NCI-H2196 (cell line): ENCODE measurements around the gene LRRC4C.

ENCODE experiments used
- DNase-seq: peaks from one replicate; lab custom pipeline; 2025; ENCODE audit not compliant: unreplicated experiment; lab: John Stamatoyannopoulos, UW

Gene LRRC4C

GRCh38 chr11:40388097-40388818 is 1071.2 kb downstream of the LRRC4C start:
- no peak for DNase-seq

- no peak for DNase-seq
Measured at GRCh38 chr11:40387240-40387980, 1072.0 kb downstream of the LRRC4C start.

DNA sequence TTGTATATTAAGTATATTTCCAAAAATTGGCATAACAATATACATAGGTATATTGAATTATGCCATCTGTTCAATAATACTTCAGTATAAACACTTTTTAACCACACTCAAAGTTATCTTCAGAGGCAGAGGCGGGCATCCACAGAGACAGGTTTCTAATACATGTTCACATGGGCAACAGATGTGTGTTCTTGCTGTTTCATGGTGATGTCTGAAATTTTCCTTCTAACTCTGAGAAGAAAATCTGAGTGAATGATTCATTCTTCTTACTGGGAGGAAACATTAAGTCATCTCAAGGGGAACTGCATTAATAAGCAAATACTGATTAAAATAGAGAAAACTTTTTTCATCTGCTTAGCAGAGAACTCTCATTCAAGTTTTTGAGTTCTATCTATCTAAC is 1074.5 kb downstream of the LRRC4C start:
- no peak for DNase-seq

- DNase-seq: no peak
Measured at GRCh38 chr11:40381481-40381880, 1078.0 kb downstream of the LRRC4C start.

- DNase-seq: no peak
Measured at GRCh38 chr11:40380835-40381234, 1078.6 kb downstream of the LRRC4C start.

- no peak for DNase-seq
Measured at GRCh38 chr11:40376331-40376730, 1083.1 kb downstream of the LRRC4C start.

GRCh38 chr11:40370821-40371616 is 1088.4 kb downstream of the LRRC4C start:
- DNase-seq: no peak

DNA sequence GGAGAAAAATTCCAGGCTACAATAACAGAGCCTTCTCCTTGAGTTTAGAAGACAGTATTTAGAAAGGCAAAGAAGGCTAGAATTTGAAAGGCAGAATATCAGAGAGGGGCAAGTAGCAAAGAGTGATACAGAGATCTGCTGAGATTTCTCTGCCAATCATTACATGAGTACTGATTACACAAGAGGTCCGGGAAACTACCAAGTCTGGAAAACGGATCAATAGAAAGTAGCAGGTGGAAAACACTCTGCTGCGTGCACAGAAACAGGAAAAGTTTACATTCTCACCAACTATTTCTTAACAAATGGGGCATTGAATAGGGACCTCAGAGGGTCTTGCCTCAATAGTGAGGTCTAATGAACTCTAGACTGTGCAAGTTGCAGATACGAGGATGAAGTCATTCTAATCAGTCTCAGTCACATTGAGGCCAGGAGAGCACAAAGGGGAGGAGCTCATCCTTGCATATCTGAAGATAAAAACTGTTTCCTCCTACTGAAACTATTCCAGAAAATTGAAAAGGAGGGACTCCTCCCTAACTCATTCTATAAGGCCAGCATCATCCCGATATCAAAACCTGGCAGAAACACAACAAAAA is 1099.2 kb downstream of the LRRC4C start:
- DNase-seq: no peak

DNA sequence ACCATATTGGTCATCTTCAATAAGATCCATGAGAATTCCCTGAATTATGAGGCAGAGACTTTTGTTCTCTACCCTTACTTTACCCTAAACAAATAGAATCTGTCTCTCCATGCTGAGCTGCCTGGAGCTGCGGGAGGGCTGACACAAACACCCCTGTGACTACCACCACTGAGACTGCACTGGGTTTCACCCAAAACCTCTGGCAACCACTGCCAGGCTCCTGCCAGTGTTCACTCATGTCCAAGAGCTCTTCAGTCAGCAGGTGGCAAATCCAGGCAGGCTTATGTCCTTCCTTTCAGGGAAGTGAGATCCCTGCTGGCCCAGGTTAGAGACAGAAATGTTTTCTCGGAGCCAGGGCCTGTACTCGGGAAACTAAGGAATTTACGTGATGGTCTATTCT is 1105.3 kb downstream of the LRRC4C start:
- DNase-seq: no peak

GRCh38 chr11:40340911-40341310 is 1118.5 kb downstream of the LRRC4C start:
- no peak for DNase-seq

GRCh38 chr11:40338739-40339138 is 1120.7 kb downstream of the LRRC4C start:
- DNase-seq: no peak

DNA sequence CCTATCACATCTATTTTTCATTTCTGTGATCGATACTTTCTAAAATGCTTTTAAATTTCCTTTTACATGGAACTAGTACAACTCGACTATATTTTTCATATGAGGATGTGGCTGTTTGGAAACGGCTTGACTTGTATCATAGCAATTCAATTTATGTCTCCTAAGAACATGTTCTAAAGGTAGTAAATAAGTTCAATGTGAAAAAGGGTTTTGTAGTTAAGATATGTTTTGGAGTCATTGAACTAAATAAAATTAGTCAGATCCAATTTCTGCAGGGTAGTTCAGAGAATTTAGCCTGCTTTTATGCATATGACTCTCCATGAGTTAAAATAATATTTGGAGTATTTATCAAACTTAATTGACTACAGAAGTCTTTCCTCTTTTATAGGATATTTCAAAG is 1121.4 kb downstream of the LRRC4C start:
- DNase-seq: no peak

DNA sequence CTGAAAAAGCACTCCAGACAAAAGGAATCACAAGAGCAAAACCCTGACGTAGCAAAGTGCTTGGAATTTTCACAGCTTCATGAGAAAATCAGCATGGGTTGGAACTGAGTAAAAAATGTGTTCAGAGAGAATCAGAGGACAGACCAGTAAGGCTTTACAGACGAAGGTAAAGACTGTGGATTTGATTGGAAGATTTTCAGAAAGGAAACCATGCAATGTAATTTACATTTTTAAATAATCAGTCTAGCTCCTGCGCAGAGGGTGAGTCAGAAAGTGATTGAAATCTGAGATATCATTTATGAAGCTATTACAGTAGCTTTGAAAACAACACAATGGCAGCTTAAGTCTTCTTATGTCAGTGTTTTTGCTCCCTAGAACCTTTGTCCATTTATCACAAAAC is 1122.3 kb downstream of the LRRC4C start:
- DNase-seq: no peak

DNA sequence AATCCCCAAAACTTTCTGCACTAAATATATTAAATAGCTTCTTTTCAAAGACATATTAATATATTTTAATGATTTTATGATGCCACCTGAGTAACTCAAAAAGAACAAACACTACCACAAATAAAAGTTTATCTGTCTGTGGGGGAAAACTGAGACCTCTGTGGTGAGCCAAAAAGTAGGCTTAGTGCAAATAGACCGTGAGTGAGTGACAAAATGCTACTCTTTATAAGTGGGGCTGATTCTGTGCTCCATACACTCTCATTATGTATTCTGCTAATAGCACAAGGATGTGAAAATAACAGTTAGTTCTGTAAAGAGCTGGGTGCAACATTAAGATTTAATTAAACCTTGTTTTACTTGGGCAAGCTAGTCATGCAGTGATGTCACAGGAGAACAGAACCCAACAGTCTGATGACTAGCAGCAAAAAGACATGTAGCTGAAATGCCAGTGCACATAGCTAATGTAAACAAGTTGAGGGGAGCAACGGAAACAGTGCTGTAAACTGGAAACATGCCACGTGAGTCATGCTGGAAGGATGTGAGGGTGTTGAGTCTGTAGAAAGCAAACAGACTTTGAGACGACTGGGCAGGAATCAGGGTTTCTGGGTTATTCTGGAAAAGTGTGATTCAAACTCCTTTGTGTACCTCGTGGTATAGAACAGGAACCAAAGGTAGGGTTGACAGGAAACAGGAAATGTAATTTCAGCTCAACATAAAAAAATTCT is 1130.4 kb downstream of the LRRC4C start:
- peak; percentile 2 for DNase-seq

DNA sequence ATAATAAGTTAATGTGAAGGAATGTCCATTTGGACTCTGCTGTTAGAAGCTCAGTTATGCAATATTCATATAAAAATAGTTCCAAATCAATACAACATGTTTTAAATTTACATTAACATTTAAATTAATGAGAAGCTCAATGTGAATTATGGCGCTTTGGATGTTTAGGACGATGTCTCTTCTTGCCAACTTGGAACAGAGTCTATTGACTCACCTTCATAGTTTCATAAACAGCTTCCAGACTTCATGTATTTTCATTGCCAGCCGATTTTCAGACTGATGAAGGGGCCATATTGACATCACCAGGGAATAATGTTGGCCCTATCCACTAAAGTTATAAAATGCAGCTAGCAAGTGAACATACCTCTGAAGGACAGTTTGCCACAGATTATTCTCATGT is 1136.2 kb downstream of the LRRC4C start:
- DNase-seq: no peak

- DNase-seq: no peak
Measured at GRCh38 chr11:40321537-40321936, 1137.9 kb downstream of the LRRC4C start.

DNA sequence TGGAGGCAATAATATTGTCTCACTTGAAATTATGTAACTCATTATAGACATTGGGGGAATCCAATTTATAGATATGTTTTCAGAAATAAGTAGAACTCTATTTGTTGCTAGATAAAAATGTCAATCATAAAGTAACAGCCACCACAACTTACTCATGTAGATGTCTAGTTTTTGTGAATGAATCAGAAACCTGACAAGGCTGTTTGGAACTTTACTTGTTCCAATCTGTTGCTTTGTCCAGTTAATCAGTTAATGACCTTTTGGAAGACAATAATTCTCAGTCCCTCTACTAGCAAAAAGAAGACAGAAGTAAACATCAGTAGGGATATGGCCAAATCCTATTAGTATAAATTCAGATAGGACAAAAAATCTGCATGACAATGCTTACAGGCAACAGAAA is 1143.3 kb downstream of the LRRC4C start:
- DNase-seq: no peak

GRCh38 chr11:40315122-40315521 is 1144.3 kb downstream of the LRRC4C start:
- DNase-seq: no peak

- no peak for DNase-seq
Measured at GRCh38 chr11:40314327-40314726, 1145.1 kb downstream of the LRRC4C start.

DNA sequence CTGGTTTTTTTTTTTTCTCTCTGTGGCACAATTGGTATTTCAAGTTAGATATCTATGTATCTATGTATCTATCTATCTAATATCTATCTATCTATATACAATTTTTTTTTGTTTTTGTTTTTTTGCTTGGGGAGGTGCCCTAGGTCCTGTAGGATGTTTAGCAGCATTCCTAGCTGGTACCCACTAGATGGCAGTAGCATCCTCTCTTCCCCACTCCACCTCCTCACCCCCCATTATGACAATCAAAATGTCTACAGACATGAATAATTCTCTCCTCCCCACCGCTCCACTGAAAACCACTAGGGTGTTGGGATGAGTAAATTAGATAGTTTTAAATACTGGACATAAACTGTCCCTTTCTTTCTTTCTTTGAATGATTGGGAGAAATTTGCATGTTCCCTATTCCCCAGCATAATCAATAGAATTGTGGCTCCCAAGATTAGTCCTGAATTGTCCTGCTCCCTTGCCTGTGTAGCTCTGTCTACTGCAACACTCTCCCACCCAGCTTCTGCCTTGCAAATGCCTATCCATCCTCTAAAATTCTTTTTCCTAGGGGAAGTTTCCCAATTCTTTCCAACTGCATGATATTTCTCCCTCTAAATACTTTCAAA is 1152.4 kb downstream of the LRRC4C start:
- peak; percentile 3 for DNase-seq
